HepG2 (cell line): Measurements from ENCODE around the gene TADA2B. TPM values are rescaled to one million over a fixed set of nuclear protein-coding genes. Genes with fewer than 3 reads are reported as not detected.

Experiments used
- ESRRA ChIP-seq: sonication (generic); formaldehyde crosslinking; IDR thresholded peaks from 2 replicates; pipeline ENCODE4 v1.5.1; 2020; ENCODE audit warnings: mild to moderate bottlenecking, low read depth, missing genetic modification reagents
- FIP1L1 ChIP-seq: fragments of 200-400 bp; formaldehyde crosslinking; IDR thresholded peaks from 2 replicates; pipeline ENCODE4 v1.6.1; 2018; ENCODE audit warnings: low read depth, mild to moderate bottlenecking, low read length, moderate library complexity, borderline replicate concordance; ENCODE audit not compliant: insufficient read depth
- HIC2 ChIP-seq: sonication (generic); formaldehyde crosslinking; IDR thresholded peaks from 2 replicates; pipeline ENCODE4 v1.9.0; 2022; ENCODE audit warnings: low read depth, missing genetic modification reagents
- RXRB ChIP-seq: IDR thresholded peaks from 2 replicates; pipeline ENCODE4 v1.6.1; 2016; ENCODE audit warnings: borderline replicate concordance, missing genetic modification reagents, missing compliant biosample characterization
- SIN3B ChIP-seq: fragments of 150-350 bp; IDR thresholded peaks from 2 replicates; pipeline ENCODE4 v1.6.1; 2014; ENCODE audit warnings: low read length
- TFDP1 ChIP-seq: IDR thresholded peaks from 2 replicates; pipeline ENCODE4 v1.6.1; 2016; ENCODE audit warnings: missing compliant biosample characterization, missing genetic modification reagents, borderline replicate concordance
- ZFYVE20 ChIP-seq: sonication (generic); formaldehyde crosslinking; IDR thresholded peaks from 2 replicates; pipeline ENCODE4 v1.8.0; 2023; ENCODE audit warnings: low read depth, mild to moderate bottlenecking, moderate library complexity, missing genetic modification reagents, borderline replicate concordance
- ZHX1 ChIP-seq: sonication (generic); formaldehyde crosslinking; IDR thresholded peaks from 2 replicates; pipeline ENCODE4 v1.8.1; 2022; ENCODE audit warnings: low read depth, mild to moderate bottlenecking, missing genetic modification reagents
- ZNF207 ChIP-seq: fragments of 450-650 bp; IDR thresholded peaks from 2 replicates; pipeline ENCODE4 v1.6.1; 2016; ENCODE audit warnings: antibody characterized with exemption, borderline replicate concordance
- ZNF230 ChIP-seq: sonication (generic); formaldehyde crosslinking; IDR thresholded peaks from 2 replicates; pipeline ENCODE4 v1.4.0; 2020; ENCODE audit warnings: mild to moderate bottlenecking, missing genetic modification reagents
- ZNF296 ChIP-seq: sonication (generic); formaldehyde crosslinking; conservative IDR thresholded peaks from 2 replicates; pipeline ENCODE4 v1.5.0; 2020; ENCODE audit warnings: mild to moderate bottlenecking, missing genetic modification reagents
- ZNF354B ChIP-seq: sonication (generic); formaldehyde crosslinking; IDR thresholded peaks from 2 replicates; pipeline ENCODE4 v1.8.0; 2022; ENCODE audit warnings: mild to moderate bottlenecking, missing genetic modification reagents
- ZNF7 ChIP-seq: IDR thresholded peaks from 2 replicates; pipeline ENCODE4 v1.6.1; 2016; ENCODE audit warnings: missing biosample characterization, missing genetic modification reagents
- ZSCAN12 ChIP-seq: sonication (generic); formaldehyde crosslinking; IDR thresholded peaks from 2 replicates; pipeline ENCODE4 v1.9.0; 2021; ENCODE audit warnings: mild to moderate bottlenecking, missing genetic modification reagents
- polyA plus RNA-seq, 8 experiments: library from polyadenylated mRNA; depleted of rRNA in 3 of 8; stranded (reverse) in 7 of 8; unstranded in 1 of 8; fragments of >200 nt; fragmentation: Illumina TruSeq in 4 of 8; extraction: Trizol in 4 of 8; gene quantifications; 2 replicates each; pipeline versions ENCODE4 v1.2.1 to v1.2.3, GENCODE V29; 2011 to 2016; ENCODE audit warnings: low read depth in 4 of 8, missing spikeins in 1 of 8, mixed read lengths in 1 of 8; ENCODE audit not compliant: insufficient read depth in 1 of 8
- total RNA-seq, 5 experiments: library from RNA; depleted of rRNA; stranded (reverse); fragments of >200 nt; fragmentation: Illumina TruSeq; extraction: Trizol; gene quantifications; 2 replicates each; pipeline ENCODE4 v1.2.3, GENCODE V29; 2016; ENCODE audit warnings: low read depth in 1 of 5
- TF ChIP-seq, protein P1 (sequence below): sonication (generic); formaldehyde crosslinking; IDR thresholded peaks from 2 replicates; pipeline ENCODE4 v1.9.0; 2022; ENCODE audit warnings: missing genetic modification reagents, mild to moderate bottlenecking, borderline replicate concordance
- TF ChIP-seq, protein P2 (sequence below): sonication (generic); formaldehyde crosslinking; IDR thresholded peaks from 2 replicates; pipeline ENCODE4 v1.4.0; 2020; ENCODE audit warnings: missing genetic modification reagents

Gene TADA2B
- total and polyA plus RNA-seq, 2 of the 13 experiments (the other 11 are each of a cell fraction or from before 2014, with no cell fraction given): 4.6 to 8.9 TPM

GRCh38 chr4:7103607-7104365 lies 60.6 kb downstream of the TADA2B start (continued):
- TF ChIP-seq, protein P1, sequence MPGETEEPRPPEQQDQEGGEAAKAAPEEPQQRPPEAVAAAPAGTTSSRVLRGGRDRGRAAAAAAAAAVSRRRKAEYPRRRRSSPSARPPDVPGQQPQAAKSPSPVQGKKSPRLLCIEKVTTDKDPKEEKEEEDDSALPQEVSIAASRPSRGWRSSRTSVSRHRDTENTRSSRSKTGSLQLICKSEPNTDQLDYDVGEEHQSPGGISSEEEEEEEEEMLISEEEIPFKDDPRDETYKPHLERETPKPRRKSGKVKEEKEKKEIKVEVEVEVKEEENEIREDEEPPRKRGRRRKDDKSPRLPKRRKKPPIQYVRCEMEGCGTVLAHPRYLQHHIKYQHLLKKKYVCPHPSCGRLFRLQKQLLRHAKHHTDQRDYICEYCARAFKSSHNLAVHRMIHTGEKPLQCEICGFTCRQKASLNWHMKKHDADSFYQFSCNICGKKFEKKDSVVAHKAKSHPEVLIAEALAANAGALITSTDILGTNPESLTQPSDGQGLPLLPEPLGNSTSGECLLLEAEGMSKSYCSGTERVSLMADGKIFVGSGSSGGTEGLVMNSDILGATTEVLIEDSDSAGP: peak; percentile 64; the same call in 1 of the 2 replicates
- TF ChIP-seq ZHX1 (CRISPR knock-in tag) (0 out of 2 replicates have a peak, but pooled peaks have one; percentile 52), ESRRA (no peak), ZNF7 (CRISPR knock-in tag) (no peak), ZSCAN12 (CRISPR knock-in tag) (no peak), ZFYVE20 (CRISPR knock-in tag) (no peak), HIC2 (CRISPR knock-in tag) (no peak), ZNF354B (0 out of 2 replicates have a peak, but pooled peaks have one; percentile 53), FIP1L1 (no peak; the same call in 1 of the 2 replicates), ZNF296 (peak; percentile 95; the same call in 1 of the 2 replicates), ZNF207 (no peak), TFDP1 (CRISPR knock-in tag) (peak; percentile 40; the same call in 1 of the 2 replicates), RXRB (CRISPR knock-in tag) (no peak), SIN3B (no peak), ZNF230 (peak; percentile 58; the same call in 1 of the 2 replicates)
- TF ChIP-seq, protein P2, sequence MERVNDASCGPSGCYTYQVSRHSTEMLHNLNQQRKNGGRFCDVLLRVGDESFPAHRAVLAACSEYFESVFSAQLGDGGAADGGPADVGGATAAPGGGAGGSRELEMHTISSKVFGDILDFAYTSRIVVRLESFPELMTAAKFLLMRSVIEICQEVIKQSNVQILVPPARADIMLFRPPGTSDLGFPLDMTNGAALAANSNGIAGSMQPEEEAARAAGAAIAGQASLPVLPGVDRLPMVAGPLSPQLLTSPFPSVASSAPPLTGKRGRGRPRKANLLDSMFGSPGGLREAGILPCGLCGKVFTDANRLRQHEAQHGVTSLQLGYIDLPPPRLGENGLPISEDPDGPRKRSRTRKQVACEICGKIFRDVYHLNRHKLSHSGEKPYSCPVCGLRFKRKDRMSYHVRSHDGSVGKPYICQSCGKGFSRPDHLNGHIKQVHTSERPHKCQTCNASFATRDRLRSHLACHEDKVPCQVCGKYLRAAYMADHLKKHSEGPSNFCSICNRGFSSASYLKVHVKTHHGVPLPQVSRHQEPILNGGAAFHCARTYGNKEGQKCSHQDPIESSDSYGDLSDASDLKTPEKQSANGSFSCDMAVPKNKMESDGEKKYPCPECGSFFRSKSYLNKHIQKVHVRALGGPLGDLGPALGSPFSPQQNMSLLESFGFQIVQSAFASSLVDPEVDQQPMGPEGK: 0 out of 2 replicates have a peak, but pooled peaks have one; percentile 17
